ENCODE data around the gene SYNJ1.
"Not testable (repeated sequence)": the region's sequence is repeated elsewhere in the genome, so short reads cannot be mapped to it uniquely, and the experiment has no call there.

SYNJ1 gene

GRCh38 chr21:32626621-32627196 lies 101.1 kb downstream of the SYNJ1 start:
- no peak for DNase-seq (ENCODE audit: low read depth in 2 of 2, low spot score in 1 of 2)

- not testable (repeated sequence) for DNase-seq (ENCODE audit: low read depth in 2 of 2, low spot score in 1 of 2)
These were observed 109.6 kb downstream of the SYNJ1 start for GRCh38 chr21:32618218-32618617.

- no peak for DNase-seq (ENCODE audit: low read depth in 2 of 2, low spot score in 1 of 2)
These were observed 114.3 kb downstream of the SYNJ1 start for GRCh38 chr21:32613436-32614043.

- DNase-seq (ENCODE audit: low read depth in 2 of 2, low spot score in 1 of 2) = no peak
These were observed 114.8 kb downstream of the SYNJ1 start for GRCh38 chr21:32612999-32613337.

- DNase-seq (ENCODE audit: low read depth in 2 of 2, low spot score in 1 of 2) = peak; percentile 70 to 76
These were observed 115.5 kb downstream of the SYNJ1 start, which contains the start of gene CFAP298 for GRCh38 chr21:32612075-32612998. Gene CFAP298, minus strand, starts transcription at chr21:32612377. Its CDS starts 134 bp downstream, at chr21:32612243.

- no peak for DNase-seq (ENCODE audit: low read depth in 2 of 2, low spot score in 1 of 2)
These were observed 116.3 kb downstream of the SYNJ1 start for GRCh38 chr21:32611471-32611997.

GRCh38 chr21:32610940-32611339 lies 116.9 kb downstream of the SYNJ1 start:
- DNase-seq (ENCODE audit: low read depth in 2 of 2, low spot score in 1 of 2) = not testable (repeated sequence)

- no peak for DNase-seq (ENCODE audit: low read depth in 2 of 2, low spot score in 1 of 2)
These were observed 119.0 kb downstream of the SYNJ1 start for GRCh38 chr21:32608851-32609250.

GRCh38 chr21:32605469-32605868 lies 122.3 kb downstream of the SYNJ1 start:
- no peak for DNase-seq (ENCODE audit: low read depth in 2 of 2, low spot score in 1 of 2)

- DNase-seq (ENCODE audit: low read depth in 2 of 2, low spot score in 1 of 2) = no peak
These were observed 123.3 kb downstream of the SYNJ1 start for GRCh38 chr21:32604464-32604863.

- DNase-seq (ENCODE audit: low read depth in 2 of 2, low spot score in 1 of 2) = no peak
These were observed 124.7 kb downstream of the SYNJ1 start for GRCh38 chr21:32603131-32603530.

- no peak for DNase-seq (ENCODE audit: low read depth in 2 of 2, low spot score in 1 of 2)
These were observed 125.7 kb downstream of the SYNJ1 start for GRCh38 chr21:32602099-32602498.

GRCh38 chr21:32599526-32599925 lies 128.3 kb downstream of the SYNJ1 start:
- no peak for DNase-seq (ENCODE audit: low read depth in 2 of 2, low spot score in 1 of 2)

GRCh38 chr21:32599091-32599490 lies 128.7 kb downstream of the SYNJ1 start:
- DNase-seq (ENCODE audit: low read depth in 2 of 2, low spot score in 1 of 2) = no peak

GRCh38 chr21:32597205-32597604 lies 130.6 kb downstream of the SYNJ1 start:
- no peak for DNase-seq (ENCODE audit: low read depth in 2 of 2, low spot score in 1 of 2)

GRCh38 chr21:32595431-32595830 lies 132.4 kb downstream of the SYNJ1 start:
- DNase-seq (ENCODE audit: low read depth in 2 of 2, low spot score in 1 of 2) = no peak

- DNase-seq (ENCODE audit: low read depth in 2 of 2, low spot score in 1 of 2) = no peak
These were observed 134.1 kb downstream of the SYNJ1 start for GRCh38 chr21:32593690-32594089.

- no peak for DNase-seq (ENCODE audit: low read depth in 2 of 2, low spot score in 1 of 2)
These were observed 134.8 kb downstream of the SYNJ1 start for GRCh38 chr21:32592929-32593502.

- DNase-seq (ENCODE audit: low read depth in 2 of 2, low spot score in 1 of 2) = no peak
These were observed 137.7 kb downstream of the SYNJ1 start for GRCh38 chr21:32590130-32590529.

- no peak for DNase-seq (ENCODE audit: low read depth in 2 of 2, low spot score in 1 of 2)
These were observed 140.2 kb downstream of the SYNJ1 start for GRCh38 chr21:32587651-32588050.

GRCh38 chr21:32587120-32587519 lies 140.7 kb downstream of the SYNJ1 start:
- DNase-seq (ENCODE audit: low read depth in 2 of 2, low spot score in 1 of 2) = no peak
